Right ventricle myocardium inferior (tissue), 1 donor: ENCODE data around the gene GGT6. TPM values are rescaled to one million over a fixed set of nuclear protein-coding genes. Genes with fewer than 3 reads are reported as not detected.

Experiments used
- ATAC-seq: fragments of 200-7000 bp; cut with Tn5 transposase; one replicate; pipeline ENCODE4 v1.9.1; 2020; ENCODE audit warnings: mild to moderate bottlenecking, moderate library complexity
- DNase-seq: peaks from one replicate; pipeline ENCODE4 v3.0.0; 2021; ENCODE audit errors: missing footprints
- intact Hi-C: fragments of 100-400 bp; cut with DNase I; formaldehyde crosslinking; loops from one replicate; pipeline ENCODE4 v1.11.0; 2022
- total RNA-seq: library from RNA; stranded (reverse); fragmentation: NEBNext Ultra II Directional; extraction: Animal tissue kit (Norgen Biotek cat#: 25700); gene quantifications from one replicate; pipeline ENCODE4 v1.2.1, GENCODE V29; 2021
- donor health status: DM: no; HTN: yes; CAD: no; lungs with severe emphysema.

GGT6 gene
- total RNA-seq, 1 donor from 2014 or later: 0.14 TPM

GRCh38 chr17:4535667-4536258, 24.6 kb downstream of the GGT6 start:
- intact Hi-C loops: loop anchor here (2.0 to 10.0 kb wide), 2 partner anchors 35 to 61 kb away; no protein-coding TSS in a partner anchor
- no peak for ATAC-seq

GRCh38 chr17:4534928-4535666, 25.3 kb downstream of the GGT6 start:
- DNase-seq: no peak
- intact Hi-C loops: loop anchor here (10.0 kb wide), 1 partner anchor 60 kb away; no protein-coding TSS in a partner anchor

More at GRCh38 chr17:4535667-4536258, 24.6 kb downstream of the GGT6 start:
- no peak for DNase-seq

GRCh38 chr17:4534515-4534914, 25.9 kb downstream of the GGT6 start:
- no peak for ATAC-seq
- intact Hi-C loops: loop anchor here (10.0 kb wide), 1 partner anchor 60 kb away; no protein-coding TSS in a partner anchor

More at GRCh38 chr17:4534928-4535666, 25.3 kb downstream of the GGT6 start:
- ATAC-seq: no peak

GRCh38 chr17:4533523-4534504, 26.6 kb downstream of the GGT6 start:
- intact Hi-C loops: loop anchor here (10.0 kb wide), 1 partner anchor 59 kb away; no protein-coding TSS in a partner anchor
- DNase-seq (no peak), ATAC-seq (no peak)

More at GRCh38 chr17:4534515-4534914, 25.9 kb downstream of the GGT6 start:
- no peak for DNase-seq

- ATAC-seq (no peak), DNase-seq (no peak)
- intact Hi-C loops: loop anchor here (10.0 kb wide), 1 partner anchor 58 kb away; no protein-coding TSS in a partner anchor
Measured at GRCh38 chr17:4532860-4533522, 27.4 kb downstream of the GGT6 start.

- DNase-seq (no peak), ATAC-seq (no peak)
- intact Hi-C loops: loop anchor here (2.0 to 10.0 kb wide), 2 partner anchors 21 to 57 kb away; no protein-coding TSS in a partner anchor
Measured at GRCh38 chr17:4531988-4532736, 28.2 kb downstream of the GGT6 start.

GRCh38 chr17:4530799-4531730, 29.3 kb downstream of the GGT6 start:
- intact Hi-C loops: loop anchor here (2.0 to 10.0 kb wide), 2 partner anchors 20 to 56 kb away; no protein-coding TSS in a partner anchor
- ATAC-seq: no peak
- DNase-seq: no peak

GRCh38 chr17:4529533-4530152, 30.7 kb downstream of the GGT6 start:
- no peak for ATAC-seq
- intact Hi-C loops: loop anchor here (2.0 to 10.0 kb wide), 2 partner anchors 19 to 55 kb away; no protein-coding TSS in a partner anchor

GRCh38 chr17:4527566-4528125, 32.7 kb downstream of the GGT6 start:
- ATAC-seq: peak; percentile 27
- intact Hi-C loops: no loop called here
- no peak for DNase-seq

More at GRCh38 chr17:4529533-4530152, 30.7 kb downstream of the GGT6 start:
- DNase-seq: no peak

GRCh38 chr17:4527134-4527533, 33.2 kb downstream of the GGT6 start:
- ATAC-seq (peak; percentile 46), DNase-seq (no peak)
- intact Hi-C loops: no loop called here

- no peak for ATAC-seq
- intact Hi-C loops: no loop called here
Measured at GRCh38 chr17:4525691-4526397, 34.5 kb downstream of the GGT6 start.

GRCh38 chr17:4523946-4524345, 36.4 kb downstream of the GGT6 start:
- ATAC-seq (no peak), DNase-seq (no peak)
- intact Hi-C loops: no loop called here

More at GRCh38 chr17:4525691-4526397, 34.5 kb downstream of the GGT6 start:
- DNase-seq: no peak

GRCh38 chr17:4522661-4523060, 37.7 kb downstream of the GGT6 start:
- ATAC-seq (no peak), DNase-seq (no peak)
- intact Hi-C loops: no loop called here

GRCh38 chr17:4520894-4521600, 39.3 kb downstream of the GGT6 start:
- no peak for ATAC-seq
- DNase-seq: no peak
- intact Hi-C loops: no loop called here
